Measurements from ENCODE around the gene TOR1AIP2. TPM values are rescaled to one million over a fixed set of nuclear protein-coding genes. Genes with fewer than 3 reads are reported as not detected.

The TOR1AIP2 gene
- total RNA-seq, 1 experiment from 2014 or later, result 73.9 TPM

DNA sequence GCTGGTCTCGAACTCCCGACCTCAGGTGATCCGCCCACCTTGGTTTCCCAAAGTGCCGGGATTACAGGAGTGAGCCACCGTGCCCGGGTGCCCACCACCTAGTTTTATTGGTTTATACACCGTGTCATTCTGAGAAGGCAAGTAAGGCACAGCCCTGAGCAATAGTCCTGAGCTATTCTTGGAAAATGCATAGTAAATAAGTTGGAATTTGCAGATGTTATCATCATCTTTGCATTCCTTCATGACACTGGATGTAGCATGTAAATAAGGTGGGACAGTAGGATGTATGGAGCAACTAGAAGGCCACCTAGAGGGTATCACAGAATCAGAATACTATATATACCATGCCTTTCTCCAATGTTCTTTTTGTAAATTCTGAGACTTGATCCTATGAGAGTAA, 11.0 kb downstream of the TOR1AIP2 start:
- H3K4me3 Mint-ChIP-seq, result no peak overlapping the region
- H3K79me2 ChIP-seq (ENCODE audit: insufficient read depth, low read length), result peaks cover 2% of the 10 kb centered on the region; the same call in 1 of the 2 replicates

More for the DNA sequence above, 11.0 kb downstream of the TOR1AIP2 start:
- Histone ChIP-seq H3K4me1 (ENCODE audit: insufficient read depth, low read length) (no peaks in the 10 kb centered on the region), H3K79me1 (ENCODE audit: insufficient read depth, low read depth, low read length, poor library complexity, severe bottlenecking) (no peaks in the 10 kb centered on the region), H3T11ph (ENCODE audit: low read length) (no peak overlapping the region), H2BK12ac (ENCODE audit: insufficient read length, low read depth, low read length) (no peak overlapping the region), H3K4me2 (ENCODE audit: insufficient read depth, insufficient read length, low read length) (no peak overlapping the region), H3K18ac (ENCODE audit: insufficient read length, low read depth, low read length) (no peak overlapping the region), H3K4ac (ENCODE audit: low read depth, low read length) (no peak overlapping the region), H3K27me3 (ENCODE audit: insufficient read depth, low read length) (no peaks in the 10 kb centered on the region), H4K5ac (ENCODE audit: insufficient read length, low read depth, low read length) (no peak overlapping the region), H3K56ac (ENCODE audit: insufficient read length, low read depth, low read length) (no peak overlapping the region), H3K14ac (ENCODE audit: insufficient read depth, low read length) (no peak overlapping the region), H3K9me3 (ENCODE audit: control insufficient read depth, low read depth, low read length) (no peaks in the 10 kb centered on the region), H3K9ac (ENCODE audit: extremely low read depth, insufficient read length, low read length) (no peak overlapping the region), H4K8ac (replicated peaks; ENCODE audit: insufficient read length, low read depth, low read length) (no peak overlapping the region), H2AFZ (ENCODE audit: low read length) (no peak overlapping the region), H2BK120ac (ENCODE audit: low read depth, low read length, poor library complexity, severe bottlenecking) (no peak overlapping the region), H2BK15ac (ENCODE audit: low read depth, low read length) (no peak overlapping the region), H2BK20ac (ENCODE audit: low read depth, low read length, poor library complexity, severe bottlenecking) (no peak overlapping the region), H3K27ac (ENCODE audit: insufficient read length, low read depth, low read length) (no peak overlapping the region), H4K20me1 (ENCODE audit: control insufficient read depth, insufficient read depth, insufficient read length) (no peaks in the 10 kb centered on the region), H2AK5ac (ENCODE audit: insufficient read length, low read length) (no peak overlapping the region), H3K23ac (ENCODE audit: insufficient read length, low read depth, low read length) (no peak overlapping the region), H4K91ac (ENCODE audit: insufficient read length, low read depth, low read length) (no peak overlapping the region), H3K23me2 (ENCODE audit: insufficient read length, low read depth, low read length, poor library complexity, severe bottlenecking) (no peaks in the 10 kb centered on the region), H2BK5ac (ENCODE audit: insufficient read length, low read length) (no peak overlapping the region)
- no peak overlapping the region for H3K27ac Mint-ChIP-seq
- DNase-seq, result no peak
- H3K9me3 Mint-ChIP-seq, result no peaks in the 10 kb centered on the region
- no peak for TF ChIP-seq CTCF (conservative IDR thresholded peaks at IDR 0.05)
- H3K27me3 Mint-ChIP-seq (ENCODE audit: low read depth), result no peaks in the 10 kb centered on the region
- no CpG with 5 or more reads among the region's 7 CpGs for WGBS (ENCODE audit: extremely low coverage, insufficient read length, low lambda C conversion rate)
- H3K4me1 Mint-ChIP-seq, result peaks cover 5 to 6% of the 10 kb centered on the region in 2 experiments; a peak in 3 of 4 replicates
- peaks cover 17 to 54% (median 47%) of the 10 kb centered on the region in 3 experiments; a peak in 6 of 7 replicates for H3K36me3 Mint-ChIP-seq (ENCODE audit: insufficient read depth in 1 of 3, low read depth in 3 of 3)

Data from H9 (cell line).